ENCODE data around the gene MPV17.
"Not testable (repeated sequence)": the region's sequence is repeated elsewhere in the genome, so short reads cannot be mapped to it uniquely, and the experiment has no call there.

MPV17 gene

DNA sequence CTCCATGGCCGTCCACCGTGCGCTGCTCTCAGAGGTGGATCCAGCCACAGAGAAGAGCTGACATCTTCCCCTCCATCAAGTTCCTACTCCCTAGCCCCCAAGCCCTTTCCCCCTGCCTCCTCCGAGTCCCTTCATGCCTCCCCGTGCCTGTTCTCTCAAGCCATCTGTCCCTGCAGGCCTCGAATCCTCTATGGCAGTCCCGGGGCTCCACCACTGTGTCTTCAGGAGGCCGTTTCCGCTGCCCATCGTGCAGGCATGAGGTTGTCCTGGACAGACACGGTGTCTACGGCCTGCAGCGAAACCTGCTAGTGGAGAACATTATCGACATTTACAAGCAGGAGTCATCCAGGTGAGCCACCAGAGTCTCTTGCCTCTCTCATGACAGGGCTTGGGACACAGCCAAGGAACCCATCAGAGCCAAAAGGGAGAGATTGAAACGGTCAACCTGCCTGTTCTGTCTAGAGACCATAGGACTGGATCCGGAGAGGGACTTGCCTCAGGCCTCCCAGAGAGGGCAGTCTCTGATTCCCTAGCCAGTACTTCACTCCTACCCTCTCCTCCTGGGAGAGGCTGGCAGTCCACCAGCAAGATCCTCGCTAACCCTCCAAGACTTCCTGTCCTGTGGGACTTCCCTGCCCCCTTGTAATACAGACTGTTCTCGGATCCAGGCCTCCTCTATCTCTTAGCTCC, 24.4 kb downstream of the MPV17 start:
- DNase-seq (ENCODE audit: low read depth in 2 of 2) = no peak

DNA sequence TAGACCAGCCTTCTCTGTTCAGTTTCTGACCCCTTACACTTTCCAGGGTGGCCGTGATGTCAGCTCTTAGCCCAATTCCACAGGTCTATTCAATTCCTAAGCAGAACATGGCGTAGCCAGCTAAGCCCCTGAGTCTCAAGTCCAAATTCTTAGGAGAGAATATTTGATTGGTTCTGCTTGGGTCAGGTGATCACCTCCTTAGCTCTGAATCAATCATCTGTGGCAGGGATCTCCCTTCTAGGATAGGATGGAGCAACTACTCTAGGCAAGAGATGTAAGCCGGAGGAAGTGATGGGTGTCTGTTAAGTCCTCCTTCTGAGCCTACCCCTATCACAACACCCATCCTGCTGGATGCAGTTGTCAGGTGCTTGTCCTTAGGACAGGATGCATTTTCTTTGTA, 25.7 kb downstream of the MPV17 start:
- no peak for DNase-seq (ENCODE audit: low read depth in 2 of 2)

DNA sequence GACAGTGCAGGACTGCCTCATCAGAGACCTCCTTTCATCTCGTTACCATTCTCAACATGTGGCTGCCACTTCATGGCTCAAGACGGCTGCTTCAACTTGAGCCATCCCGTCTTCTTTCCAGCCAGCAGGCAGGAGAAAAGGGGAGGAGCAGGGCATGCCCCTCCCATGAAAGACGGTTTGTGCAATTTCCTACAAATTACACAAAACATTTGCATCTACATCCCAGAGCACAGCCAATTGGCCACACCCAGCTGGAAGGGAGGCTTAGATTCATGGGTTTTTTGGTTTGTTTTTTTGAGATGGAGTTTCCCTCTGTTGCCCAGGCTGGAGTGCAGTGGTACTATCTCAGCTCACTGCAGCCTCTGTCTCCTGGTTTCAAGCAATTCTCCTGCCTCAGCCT, 26.4 kb downstream of the MPV17 start:
- no peak for DNase-seq (ENCODE audit: low read depth in 2 of 2)

DNA sequence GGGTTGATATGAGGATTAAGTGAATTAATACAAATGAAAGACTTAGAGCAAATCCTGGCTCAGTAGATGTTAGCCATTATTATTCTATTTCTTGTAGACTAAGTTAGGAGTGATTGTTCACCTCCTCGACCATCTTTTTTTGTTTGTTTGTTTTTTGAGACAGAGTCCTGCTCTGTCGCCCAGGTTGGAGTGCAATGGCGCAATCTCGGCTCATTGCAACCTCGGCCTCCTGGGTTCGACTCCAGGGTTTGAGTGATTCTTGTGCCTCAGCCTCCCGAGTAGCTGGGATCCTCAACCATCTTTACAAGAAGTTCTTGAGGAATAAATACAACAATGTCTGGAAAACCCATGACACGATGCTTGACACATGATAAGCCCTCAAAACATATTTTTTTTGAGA, 28.0 kb downstream of the MPV17 start:
- no peak for DNase-seq (ENCODE audit: low read depth in 2 of 2)

DNA sequence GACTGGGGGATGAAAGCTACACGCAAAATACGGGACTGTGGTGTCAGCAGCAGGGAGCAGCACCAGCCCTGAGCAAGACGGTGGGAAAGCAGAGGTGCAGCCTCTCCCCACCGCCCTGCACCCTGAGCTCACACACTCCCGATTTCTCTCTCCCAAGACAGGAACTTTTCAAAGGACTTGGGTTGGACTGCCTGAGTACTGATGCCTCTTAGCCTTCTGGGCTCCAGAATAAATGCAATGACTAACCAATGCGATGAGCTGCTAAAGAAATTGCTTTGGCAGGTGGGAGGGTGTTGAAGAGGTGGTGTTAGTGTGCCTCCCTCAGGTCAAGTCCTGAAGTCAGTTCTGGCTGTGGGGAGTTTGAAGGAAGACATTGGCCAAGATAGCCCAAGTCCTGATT, 31.0 kb downstream of the MPV17 start:
- DNase-seq (ENCODE audit: low read depth in 2 of 2) = no peak

DNA sequence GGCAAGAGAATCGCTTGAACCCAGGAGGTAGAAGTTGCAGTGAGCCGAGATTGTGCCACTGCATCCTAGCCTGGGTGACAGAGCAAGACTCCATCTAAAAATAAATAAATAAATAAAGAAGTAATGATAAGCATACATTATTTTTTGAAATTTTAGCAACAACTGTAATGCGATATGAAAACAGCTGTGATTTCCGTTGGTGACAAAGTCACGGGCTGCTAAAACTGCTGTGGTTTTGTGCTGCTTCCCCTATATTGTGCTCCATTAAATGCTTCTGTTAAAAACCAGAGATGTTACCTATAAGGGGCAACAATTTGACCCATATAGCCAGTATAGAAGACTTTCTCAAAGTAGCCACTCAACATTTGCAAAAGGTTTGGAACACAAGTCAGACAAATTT, 32.3 kb downstream of the MPV17 start:
- DNase-seq (ENCODE audit: low read depth in 2 of 2) = no peak

DNA sequence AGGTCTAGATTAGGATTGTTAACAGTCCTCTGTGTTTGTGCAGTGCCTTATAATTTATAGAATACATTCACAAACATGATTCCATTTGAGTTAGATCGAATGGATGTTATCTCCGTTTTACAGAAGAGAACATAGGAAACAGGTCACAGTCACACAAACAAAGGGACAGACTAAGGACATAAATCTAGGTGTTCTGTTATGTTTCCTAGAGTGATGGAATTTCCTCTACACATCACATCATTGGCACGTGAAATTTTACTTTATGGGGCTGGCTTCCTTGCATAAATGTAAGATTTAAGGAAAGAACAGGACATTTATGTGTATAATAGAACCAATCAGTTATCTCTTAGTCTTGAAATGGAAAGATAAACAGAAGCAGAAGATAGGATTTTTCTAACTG, 34.3 kb downstream of the MPV17 start:
- no peak for DNase-seq (ENCODE audit: low read depth in 2 of 2)

DNA sequence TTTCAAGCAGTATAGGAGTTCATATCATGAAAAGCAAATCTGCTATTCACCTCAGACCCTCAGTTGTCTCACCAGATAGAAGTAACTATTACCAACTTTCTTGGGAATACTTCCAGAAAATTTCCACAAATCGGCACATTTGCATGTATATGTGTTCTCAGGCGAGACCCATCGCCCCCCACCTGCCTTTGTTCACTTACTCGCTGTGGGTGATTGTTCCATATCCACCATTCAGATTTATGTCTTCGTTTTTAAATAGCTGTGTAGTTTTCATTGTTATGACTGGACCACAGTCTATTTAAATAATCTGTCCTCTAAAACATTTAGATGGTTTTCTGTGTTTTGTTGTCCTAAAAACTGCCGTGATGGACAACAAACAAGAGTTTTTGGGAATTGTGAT, 37.4 kb downstream of the MPV17 start:
- DNase-seq (ENCODE audit: low read depth in 2 of 2) = no peak

DNA sequence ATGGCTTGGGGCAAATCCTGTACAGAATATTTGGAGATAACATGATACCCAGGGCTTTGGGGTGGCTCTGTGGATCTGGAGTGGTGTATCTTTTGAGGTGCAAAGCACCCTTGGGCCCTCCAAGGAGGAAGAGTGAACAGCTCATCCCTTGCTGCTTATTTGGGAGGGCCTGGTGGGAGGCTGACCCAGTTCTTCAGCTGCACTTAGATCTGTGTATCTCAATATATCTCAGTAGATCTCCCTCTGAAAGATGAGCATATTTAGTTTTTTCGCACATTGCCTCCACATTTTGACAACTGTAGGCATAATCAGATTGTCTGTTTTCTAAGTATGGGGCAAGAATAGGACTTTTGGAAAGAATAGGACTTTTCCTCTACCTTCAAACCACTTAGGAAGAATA, 37.9 kb downstream of the MPV17 start:
- DNase-seq (ENCODE audit: low read depth in 2 of 2) = no peak

DNA sequence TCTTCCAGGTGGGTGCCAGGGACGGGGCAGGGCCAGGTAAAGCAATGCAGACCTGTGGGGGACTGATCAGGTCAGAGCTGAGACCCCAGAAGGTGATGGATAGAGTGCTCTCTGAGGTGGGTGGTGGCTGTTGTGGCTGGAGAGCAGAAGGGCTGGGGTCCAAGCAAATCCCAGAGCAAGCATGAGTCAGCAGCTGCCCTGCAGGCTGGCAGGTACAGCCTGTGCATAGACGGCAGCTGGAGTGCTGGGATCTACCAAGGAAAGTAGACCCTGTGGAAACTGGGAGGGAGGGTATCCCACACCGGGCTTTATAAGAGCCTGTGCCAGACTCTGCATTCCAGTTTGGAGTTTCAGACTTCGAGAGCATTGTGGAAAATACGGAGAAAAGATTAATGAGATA, 40.0 kb downstream of the MPV17 start:
- no peak for DNase-seq (ENCODE audit: low read depth in 2 of 2)

DNA sequence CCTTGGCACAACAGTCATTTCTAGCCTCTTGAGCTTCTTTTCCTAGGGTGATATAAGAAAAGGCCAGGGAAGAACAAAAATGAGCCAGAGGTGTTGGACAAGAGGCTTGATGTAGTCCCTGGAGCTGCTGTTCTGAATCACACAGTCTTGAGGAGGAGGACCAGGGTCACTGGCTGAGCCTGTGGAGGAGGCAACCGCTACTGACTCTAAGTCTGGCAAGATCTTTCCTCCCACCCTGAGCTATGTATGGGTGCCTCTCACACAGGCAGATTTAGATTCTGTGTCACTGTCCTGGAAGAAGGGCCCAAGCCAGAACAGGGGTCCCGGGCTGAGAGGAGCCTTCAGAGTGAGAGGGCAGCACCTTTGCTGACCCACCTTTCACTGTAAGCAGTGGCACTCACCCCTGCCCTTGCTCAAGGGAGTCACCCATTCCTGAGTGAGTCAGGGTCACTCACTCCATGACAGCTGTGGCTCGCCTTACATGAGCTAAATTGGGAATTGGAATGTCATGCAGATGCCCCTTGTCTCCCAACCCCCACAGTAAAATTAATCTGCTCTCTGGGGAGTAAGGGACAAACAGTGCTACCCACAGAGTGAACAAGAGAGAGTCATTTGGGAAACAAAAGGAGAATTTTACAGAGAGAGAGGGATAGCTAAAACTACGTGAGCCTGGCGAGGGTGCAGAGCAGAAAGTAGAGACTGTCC, 40.9 kb downstream of the MPV17 start, which contains the start of gene TRIM54:
Gene TRIM54, plus strand, starts transcription at position 575 of the 705 bp plus-strand sequence. CDS start 303 bp downstream, outside the sequence.
- DNase-seq (ENCODE audit: low read depth in 2 of 2) = no peak

DNA sequence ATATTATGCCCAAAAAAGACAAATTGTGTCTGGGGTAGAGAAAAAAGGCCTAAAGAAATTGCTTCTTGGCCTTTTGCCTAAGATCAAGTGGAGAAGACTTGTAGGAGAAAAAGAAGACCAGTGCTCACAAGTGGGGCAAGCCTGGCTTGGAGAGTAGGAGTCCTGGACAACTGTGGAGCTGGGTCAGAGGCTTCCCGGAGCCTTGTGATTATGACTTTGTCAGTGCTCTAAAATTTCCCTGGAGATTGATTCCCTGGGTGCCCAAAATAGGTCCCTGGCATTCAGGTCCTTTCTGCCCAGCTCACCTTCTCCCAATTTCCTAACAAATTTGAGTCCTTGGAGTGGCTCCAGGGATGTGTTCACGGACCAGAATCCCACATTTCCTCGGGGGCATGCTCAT, 41.5 kb downstream of the MPV17 start:
- no peak for DNase-seq (ENCODE audit: low read depth in 2 of 2)

DNA sequence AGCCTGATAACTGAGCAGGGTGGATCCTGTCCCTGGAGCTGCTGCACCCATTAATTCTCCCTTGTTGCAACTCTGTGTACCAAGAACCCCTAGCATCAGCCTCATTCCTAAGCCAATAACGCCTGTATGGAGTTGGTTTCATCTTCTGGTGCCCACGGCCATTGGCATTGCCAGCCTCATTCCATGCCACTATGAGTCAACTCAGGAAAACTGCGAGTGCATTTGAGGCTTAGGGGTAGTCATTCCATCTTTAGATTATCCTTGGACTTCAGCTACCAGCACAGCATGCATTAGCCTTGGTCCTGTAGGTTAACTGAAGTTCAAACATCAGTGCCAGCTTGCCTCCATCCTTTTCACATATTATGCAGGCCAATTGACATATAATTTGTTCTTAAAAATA, 42.1 kb downstream of the MPV17 start:
- no peak for DNase-seq (ENCODE audit: low read depth in 2 of 2)

DNA sequence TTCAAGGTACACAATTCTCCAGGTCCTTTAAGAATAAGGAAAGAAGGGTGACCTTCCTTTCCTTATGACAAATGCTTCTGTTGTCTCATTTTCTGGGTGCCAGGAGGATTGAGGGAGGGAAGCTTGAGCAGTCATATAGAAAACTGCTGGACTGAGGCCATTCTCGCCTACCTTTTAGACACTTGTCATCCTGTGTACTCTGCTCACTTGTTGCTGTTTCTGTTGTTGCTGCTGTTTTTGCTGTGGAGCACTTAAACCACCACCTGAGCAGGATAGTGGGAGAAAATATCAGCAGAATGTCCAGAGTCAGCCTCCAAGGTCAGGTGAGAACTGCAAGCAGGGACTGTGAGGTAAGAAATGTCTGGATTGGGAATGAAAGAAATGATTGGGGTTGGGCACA, 44.9 kb downstream of the MPV17 start:
- no peak for DNase-seq (ENCODE audit: low read depth in 2 of 2)

DNA sequence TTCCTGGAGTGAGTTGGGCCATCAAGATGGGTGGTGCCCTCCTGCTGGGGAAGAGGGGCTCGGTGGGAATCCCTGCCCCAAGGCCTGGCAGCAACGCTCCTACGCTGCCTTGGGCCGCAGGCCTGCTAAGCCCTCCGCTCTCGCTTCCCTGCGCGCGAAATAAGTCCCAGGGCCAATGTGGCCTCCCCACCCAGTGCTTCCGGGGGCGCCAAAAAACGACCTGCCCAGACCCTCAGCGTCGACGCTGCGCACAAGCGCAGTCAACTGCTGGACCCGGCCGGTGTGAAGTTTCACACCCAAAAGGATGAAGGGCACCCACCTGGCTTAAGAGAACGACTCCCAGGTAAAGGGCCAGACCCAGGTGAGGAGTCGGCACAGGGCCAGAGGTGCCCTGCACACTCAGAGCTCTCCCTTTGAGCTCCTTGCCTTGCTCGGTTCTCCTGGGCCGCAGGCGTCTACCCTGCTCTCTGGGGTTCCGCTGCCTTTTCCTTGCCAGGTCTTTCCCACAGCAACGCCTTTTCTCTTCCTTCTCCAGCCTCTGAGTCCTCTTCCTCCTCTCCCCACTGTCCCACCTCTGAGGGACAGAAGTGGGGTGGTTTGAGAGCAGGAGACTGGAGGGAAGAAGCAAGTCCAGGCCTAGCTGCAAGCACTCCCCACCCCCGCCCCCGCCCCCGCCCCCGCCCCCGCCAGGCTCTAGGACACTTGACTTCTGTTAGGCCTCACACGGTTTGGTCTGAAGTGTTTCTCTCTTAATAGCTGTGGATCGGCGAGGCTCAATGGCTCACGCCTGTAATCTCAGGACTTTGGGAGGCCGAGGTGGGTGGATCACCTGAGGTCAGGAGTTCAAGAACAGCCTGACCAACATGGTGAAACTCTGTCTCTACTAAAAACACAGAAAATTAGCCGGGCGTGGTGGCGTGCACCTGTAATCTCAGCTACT, 47.4 kb downstream of the MPV17 start, which contains the start of gene DNAJC5G:
Gene DNAJC5G, plus strand, starts transcription at position 223 of the 940 bp plus-strand sequence. CDS start 1,296 bp downstream, outside the sequence.
- DNase-seq (ENCODE audit: low read depth in 2 of 2) = no peak

DNA sequence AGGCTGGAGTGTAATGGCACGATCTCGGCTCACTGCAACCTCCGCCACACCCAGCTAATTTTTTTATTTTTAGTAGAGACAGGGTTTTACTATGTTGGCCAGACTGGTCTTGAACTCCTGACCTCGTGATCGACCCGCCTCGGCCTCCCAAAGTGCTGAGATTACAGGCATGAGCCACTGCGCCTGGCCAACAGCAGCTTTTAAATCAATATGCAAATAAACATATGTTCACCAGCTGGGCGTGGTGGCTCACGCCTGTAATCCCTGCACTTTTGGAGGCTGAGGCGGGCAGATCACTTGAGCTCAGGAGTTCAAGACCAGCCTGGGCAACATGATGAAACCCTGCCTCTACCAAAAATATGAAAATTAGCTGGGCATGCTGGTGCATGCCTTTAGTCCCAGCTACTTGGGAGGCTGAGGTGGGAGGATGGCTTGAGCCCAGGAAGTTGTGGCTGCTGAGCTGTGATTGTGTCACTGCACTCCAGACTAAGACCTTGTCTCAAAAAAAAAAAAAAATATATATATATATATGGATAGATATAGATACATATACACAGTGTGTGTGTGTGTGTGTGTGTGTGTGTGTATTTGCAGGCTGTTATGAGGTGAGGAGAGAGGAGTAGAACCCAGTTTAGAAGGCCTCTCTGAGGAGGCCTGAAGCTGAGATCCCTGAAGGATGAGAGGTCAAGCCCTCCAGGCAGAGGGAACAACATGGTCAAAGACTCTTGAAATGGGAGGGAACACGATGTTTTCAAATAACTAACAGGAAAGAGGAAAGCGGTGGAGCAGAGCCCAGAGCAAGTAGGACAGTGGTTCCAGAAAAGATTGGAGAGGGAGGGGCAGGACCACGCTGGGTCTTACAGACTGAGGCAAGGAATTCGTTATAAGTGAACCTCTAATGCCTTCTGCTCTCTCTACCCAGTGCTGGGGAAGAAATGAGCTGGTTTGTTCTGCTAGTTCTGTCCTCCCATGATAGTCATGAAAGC, 50.1 kb downstream of the MPV17 start:
- not testable (repeated sequence) for DNase-seq (ENCODE audit: low read depth in 2 of 2)

DNA sequence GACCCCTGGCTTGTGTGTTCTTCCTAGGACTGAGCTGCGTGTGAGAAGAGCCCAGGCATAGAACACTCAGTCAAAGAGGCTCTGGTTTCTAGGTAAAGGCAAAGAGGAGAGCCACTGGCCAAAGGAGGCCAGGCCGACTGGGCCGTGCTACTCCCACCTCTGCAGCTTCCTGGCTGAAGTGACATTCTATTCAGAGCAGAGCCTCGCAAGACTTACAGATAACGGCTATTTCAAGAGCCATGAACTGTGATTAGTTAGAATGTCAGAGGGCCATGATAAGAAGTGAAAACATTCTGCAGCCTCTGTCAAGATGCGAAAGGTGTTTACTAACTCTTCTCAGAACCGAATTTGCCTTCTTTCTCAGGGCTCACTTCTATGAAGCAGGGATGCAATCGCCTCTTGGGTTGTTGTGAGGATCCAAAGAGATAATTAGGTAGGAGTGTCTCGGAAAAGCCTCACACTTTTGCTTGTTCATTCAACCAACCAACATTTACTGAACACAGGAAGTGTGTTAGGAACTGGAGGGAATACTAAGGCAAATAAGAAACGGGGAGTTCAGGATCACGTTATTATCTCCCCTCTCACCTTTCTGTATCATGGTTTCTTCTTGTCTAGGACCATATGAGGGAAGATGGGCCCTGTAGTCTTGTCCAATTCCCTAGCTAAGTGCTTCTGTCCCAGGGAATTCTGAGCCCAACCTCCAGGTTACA, 51.1 kb downstream of the MPV17 start:
- no peak for DNase-seq (ENCODE audit: low read depth in 2 of 2)

DNA sequence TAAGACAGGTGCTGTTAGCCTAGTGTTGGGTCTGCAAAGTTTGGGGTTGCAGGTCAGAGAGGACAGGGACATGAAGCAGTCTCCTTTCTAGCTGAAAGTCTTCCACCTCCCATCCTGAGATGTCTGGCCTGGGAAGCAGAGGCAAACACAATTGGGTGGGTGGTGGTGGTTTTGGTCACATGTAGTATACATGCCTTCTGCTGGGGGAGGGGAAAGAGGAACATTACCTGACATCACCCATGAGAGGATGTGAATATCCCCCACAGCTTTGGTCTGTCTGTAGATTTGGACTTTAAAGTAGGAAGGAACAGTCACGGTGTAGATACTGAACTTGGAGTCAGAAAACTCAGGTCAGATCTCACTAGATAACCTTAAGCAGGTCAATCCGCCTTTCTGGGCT, 52.2 kb downstream of the MPV17 start:
- no peak for DNase-seq (ENCODE audit: low read depth in 2 of 2)

DNA sequence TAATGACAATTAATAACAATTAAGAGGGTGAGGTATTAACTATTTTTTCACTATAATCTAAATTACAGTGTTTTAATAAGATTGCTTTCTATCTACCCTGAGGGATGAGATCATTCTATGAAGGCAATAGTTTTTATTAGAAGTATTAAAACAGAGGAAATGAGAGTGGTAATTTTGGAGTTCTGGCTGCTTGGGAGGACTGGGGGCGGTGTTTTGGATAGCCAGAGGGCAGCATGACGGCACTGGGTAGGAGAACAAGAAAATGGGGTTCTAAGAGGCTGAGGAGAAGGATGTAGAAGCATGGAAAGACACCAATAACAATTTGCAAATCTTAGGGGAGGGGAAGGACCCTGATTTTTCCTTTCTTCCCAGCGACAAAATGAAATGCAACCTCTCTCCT, 52.8 kb downstream of the MPV17 start:
- no peak for DNase-seq (ENCODE audit: low read depth in 2 of 2)

DNA sequence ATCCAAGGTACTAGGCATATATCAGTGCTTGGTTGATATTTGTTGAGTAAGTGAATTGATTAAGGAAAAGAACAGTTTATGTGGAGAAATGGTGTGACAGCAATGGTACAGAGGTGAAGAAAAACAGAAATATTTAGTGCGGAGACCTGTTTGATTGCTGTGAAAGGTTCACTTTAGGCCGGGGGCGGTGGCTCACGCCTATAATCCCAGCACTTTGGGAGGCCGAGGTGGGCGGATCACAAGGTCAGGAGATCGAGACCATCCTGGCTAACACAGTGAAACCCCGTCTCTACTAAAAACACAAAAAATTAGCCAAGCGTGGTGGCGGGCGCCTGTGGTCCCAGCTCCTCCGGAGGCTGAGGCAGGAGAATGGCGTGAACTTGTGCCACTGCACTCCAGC, 54.6 kb downstream of the MPV17 start:
- DNase-seq (ENCODE audit: low read depth in 2 of 2) = not testable (repeated sequence)

DNA sequence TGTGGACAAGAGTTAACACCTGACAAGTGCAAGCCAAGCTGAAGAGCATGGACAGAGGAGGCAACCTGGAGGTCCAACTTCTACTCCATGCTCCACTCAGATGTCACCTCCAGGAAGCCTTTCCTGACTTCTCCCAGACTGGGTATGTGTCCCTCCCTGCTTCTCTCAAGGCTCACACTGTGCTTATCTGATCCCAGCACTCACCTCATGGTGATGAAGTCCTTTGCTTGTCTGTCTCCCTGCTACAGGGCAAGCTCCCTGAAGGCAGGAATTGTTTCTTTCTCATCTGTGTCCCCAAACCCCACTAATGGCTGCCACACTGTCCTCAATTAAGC, 57.4 kb downstream of the MPV17 start:
- no peak for DNase-seq (ENCODE audit: low read depth in 2 of 2)
